ENCODE measurements around the gene POLR3E. TPM values are rescaled to one million over a fixed set of nuclear protein-coding genes. Genes with fewer than 3 reads are reported as not detected.
A peak's percentile ranks its signal among the peaks of the same experiment; 100 is the strongest.

POLR3E gene
- total RNA-seq, 1 donor from 2014 or later, result 19.5 TPM

DNA sequence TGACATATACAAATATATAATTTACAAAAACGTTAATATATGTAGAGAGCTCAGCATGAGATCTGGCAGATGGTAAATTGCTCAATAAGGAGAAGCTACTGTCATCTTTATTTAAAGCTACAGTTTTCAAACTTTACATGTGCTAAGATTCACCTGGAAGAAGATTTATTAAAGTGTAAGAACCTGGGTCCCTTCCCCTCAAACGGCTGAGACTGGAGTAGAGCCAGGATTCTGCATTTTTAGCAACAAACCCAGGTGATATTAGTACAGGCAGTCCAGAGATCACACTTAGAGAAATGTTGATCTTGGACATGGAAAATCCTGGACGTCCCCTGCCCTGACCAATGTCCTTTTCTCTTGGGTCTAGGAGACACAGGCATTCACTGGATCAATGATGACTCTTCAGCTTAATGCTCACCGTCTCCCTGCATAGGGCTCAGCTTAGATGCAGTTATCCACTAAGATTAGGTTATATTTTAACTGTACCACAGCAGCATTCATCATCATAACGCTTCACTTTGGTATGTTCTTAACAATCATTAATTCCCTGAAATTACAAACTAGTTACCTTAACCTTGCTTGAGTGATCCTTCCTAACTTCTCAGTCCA, 56.8 kb downstream of the POLR3E start:
- Histone ChIP-seq H3K4me1 (peaks cover 0 to 14% of the 10 kb centered on the region in 2 donors), H3K36me3 (peaks cover 8 to 22% of the 10 kb centered on the region in 2 donors), H3K27me3 (no peaks in the 10 kb centered on the region), H3K27ac (peak overlapping the region in 1 of 2 donors; percentile 18), H3K9me3 (no peaks in the 10 kb centered on the region), H3K4me3 (no peak overlapping the region)
- intact Hi-C loops (cut with DNase I), result no loop called here
- DNase-seq (ENCODE audit: low spot score in 2 of 2), result no peak
- no peak for TF ChIP-seq CTCF (IDR thresholded peaks at IDR 0.05)

DNA sequence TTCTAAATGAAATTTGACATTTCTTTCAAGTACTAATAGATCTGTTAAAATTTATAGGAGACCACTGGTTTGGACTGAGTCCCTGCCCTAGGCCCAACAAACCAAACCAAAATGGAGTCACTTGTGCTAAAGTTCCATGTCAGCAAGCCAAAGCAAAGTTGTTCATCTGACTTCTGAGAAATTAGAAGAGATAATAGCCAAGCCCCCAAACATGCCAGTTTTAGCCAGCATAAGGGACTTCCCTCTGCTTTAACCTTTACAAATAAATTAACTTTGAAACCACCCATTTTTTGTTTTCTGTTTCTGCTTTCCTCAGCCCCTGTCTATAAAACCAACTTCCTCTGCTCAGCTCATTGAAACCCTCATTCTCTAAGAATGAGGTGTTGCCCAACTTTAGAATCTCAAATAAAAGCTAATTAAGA, 58.3 kb downstream of the POLR3E start:
- intact Hi-C loops (cut with DNase I), result no loop called here
- no peak for TF ChIP-seq CTCF (IDR thresholded peaks at IDR 0.05)
- no peak for DNase-seq (ENCODE audit: low spot score in 2 of 2)
- Histone ChIP-seq H3K27ac (no peak overlapping the region), H3K4me1 (peaks cover 0 to 14% of the 10 kb centered on the region in 2 donors), H3K9me3 (no peaks in the 10 kb centered on the region), H3K4me3 (no peak overlapping the region), H3K36me3 (peaks cover 0 to 14% of the 10 kb centered on the region in 2 donors), H3K27me3 (no peaks in the 10 kb centered on the region)

- peak overlapping the region; percentile 53 to 65 for H3K27ac ChIP-seq
- intact Hi-C loops (cut with DNase I), result no loop called here
- peaks cover 2 to 3% of the 10 kb centered on the region in 2 donors for H3K36me3 ChIP-seq
- H3K4me1 ChIP-seq, result peaks cover 0 to 14% of the 10 kb centered on the region in 2 donors
- no peaks in the 10 kb centered on the region for H3K27me3 ChIP-seq
- H3K4me3 ChIP-seq, result no peak overlapping the region
- no peaks in the 10 kb centered on the region for H3K9me3 ChIP-seq
- DNase-seq (ENCODE audit: low spot score in 2 of 2), result no peak
- TF ChIP-seq CTCF (IDR thresholded peaks at IDR 0.05), result no peak
These were observed 59.9 kb downstream of the POLR3E start for GRCh38 chr16:22356930-22357634.

GRCh38 chr16:22357635-22357971, 60.4 kb downstream of the POLR3E start:
- no peak for TF ChIP-seq CTCF (IDR thresholded peaks at IDR 0.05)
- peaks cover 5 to 6% of the 10 kb centered on the region in 2 donors for H3K36me3 ChIP-seq
- H3K27ac ChIP-seq, result peak overlapping the region; percentile 57 to 65
- no peaks in the 10 kb centered on the region for H3K9me3 ChIP-seq
- no peak overlapping the region for H3K4me3 ChIP-seq
- peaks cover 0 to 14% of the 10 kb centered on the region in 2 donors for H3K4me1 ChIP-seq
- H3K27me3 ChIP-seq, result no peaks in the 10 kb centered on the region
- no peak for DNase-seq (ENCODE audit: low spot score in 2 of 2)
- intact Hi-C loops (cut with DNase I), result no loop called here

DNA sequence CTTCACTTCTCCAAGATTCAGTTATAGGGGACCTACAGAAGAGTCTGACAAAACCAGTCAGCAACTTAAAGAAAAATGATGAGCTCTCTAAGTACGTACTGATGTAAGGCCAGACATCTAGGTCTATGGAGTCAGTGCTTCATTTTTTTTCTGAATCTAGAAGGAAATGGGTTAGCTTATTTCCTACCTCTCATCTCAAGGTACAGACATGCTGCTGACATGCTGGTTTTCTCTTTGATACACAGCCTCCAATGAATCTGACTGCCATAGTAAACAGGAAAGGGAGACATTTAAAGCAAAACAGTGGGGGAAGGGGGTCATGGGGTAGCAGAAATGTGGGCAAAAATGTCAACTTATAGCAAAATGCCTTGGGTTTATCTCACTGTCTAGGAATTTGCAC, 60.8 kb downstream of the POLR3E start:
- no peak for TF ChIP-seq CTCF (IDR thresholded peaks at IDR 0.05)
- Histone ChIP-seq H3K27ac (peak overlapping the region; percentile 57 to 65), H3K4me3 (no peak overlapping the region), H3K27me3 (no peaks in the 10 kb centered on the region), H3K4me1 (peaks cover 0 to 14% of the 10 kb centered on the region in 2 donors), H3K9me3 (no peaks in the 10 kb centered on the region), H3K36me3 (peaks cover 8 to 10% of the 10 kb centered on the region in 2 donors)
- no peak for DNase-seq (ENCODE audit: low spot score in 2 of 2)
- intact Hi-C loops (cut with DNase I), result no loop called here

All from ascending aorta (tissue), 2 donors.